ENCODE data around the gene SLC26A1.

SLC26A1 gene

DNA sequence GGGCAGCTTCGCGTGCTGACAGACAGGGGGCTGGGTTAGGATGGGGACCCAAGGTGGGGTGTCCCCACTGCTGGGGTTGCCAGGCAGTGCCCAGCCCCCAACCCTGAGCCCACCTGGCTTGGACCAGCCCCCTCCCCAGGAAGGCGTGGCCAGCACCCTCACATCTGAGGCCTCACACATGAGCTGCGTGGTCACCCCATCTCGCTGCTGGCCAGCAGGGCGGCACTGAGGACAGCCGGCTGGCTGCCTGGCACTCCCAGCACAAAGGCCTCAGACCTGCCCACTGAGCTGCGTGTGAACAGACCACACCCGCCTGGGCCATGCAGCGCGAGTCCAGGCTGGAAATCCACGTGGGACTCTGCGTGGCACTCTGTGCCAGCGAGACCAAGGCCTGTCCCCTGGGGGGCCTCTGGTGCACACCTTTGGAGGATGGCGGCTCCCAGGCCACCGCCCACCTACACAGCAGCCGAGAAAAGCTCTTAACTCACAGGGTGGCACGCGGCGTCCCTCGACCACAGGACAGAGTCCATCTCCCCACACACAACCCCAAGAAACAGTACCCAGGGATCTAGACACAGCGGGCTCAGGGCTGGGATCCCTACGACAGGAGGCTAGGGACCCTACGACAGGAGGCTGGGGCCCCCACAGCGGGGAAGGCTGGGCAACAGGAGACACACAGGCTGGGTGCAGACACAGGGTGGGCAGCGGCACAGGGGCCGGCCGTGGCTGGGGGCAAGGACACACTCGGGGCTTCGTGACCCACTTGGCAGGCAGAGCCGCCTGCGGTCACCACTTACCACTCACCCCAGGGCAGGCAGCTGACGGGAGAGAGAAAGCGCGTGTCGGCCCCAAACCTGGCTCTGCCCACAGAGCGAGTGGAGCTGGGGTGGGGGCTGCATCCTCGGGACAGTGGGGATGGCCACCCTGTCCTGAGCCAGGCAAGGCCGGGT is 29.7 kb downstream of the SLC26A1 start:
- no peak for DNase-seq

DNA sequence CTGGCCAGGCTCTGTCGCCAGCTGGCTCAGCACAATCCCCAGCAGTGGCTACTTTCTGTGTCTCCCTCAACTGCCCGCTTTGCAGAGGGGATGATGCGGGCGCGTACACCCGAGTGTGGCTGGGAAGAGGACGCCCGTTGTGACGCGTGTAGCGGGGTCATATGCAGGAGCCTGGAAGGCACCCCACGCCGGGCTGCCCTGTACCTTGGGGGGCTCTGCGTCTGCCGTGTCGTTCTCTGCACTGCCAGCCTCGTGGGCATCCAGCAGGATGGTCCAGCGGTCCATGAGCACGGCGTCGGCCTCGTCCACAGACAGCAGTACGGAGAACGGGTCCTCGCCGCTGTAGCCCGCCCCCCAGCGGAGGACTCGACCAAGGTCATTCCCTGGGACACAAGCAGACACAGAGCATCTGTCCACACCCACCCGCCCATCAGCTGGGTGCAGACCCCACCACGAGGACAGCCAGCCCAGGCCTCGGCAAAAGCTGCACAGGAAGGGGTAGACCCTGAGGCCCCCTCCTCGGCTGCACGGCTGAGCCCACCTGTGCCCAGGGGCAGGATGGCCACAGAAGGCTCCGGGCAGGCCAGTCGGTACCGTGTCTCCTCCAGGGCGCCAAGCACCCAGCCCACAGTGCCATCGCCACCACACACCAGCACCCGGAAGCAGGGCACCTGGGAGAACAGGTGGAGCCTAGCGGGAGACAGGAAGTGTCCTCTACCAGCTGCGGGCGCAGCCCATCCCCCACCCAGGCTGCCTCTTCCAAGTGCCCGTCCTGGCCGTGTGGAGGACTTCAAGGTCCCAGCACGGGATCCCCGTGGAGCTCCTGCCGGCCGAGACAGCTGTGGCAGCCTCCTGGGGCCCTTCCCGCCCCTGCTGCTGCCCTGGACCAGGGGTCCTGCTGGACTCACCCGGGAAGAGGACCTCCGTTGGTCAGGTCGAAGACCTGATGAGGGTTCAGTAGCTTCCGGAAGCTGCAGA is 30.7 kb downstream of the SLC26A1 start:
- DNase-seq = no peak

DNA sequence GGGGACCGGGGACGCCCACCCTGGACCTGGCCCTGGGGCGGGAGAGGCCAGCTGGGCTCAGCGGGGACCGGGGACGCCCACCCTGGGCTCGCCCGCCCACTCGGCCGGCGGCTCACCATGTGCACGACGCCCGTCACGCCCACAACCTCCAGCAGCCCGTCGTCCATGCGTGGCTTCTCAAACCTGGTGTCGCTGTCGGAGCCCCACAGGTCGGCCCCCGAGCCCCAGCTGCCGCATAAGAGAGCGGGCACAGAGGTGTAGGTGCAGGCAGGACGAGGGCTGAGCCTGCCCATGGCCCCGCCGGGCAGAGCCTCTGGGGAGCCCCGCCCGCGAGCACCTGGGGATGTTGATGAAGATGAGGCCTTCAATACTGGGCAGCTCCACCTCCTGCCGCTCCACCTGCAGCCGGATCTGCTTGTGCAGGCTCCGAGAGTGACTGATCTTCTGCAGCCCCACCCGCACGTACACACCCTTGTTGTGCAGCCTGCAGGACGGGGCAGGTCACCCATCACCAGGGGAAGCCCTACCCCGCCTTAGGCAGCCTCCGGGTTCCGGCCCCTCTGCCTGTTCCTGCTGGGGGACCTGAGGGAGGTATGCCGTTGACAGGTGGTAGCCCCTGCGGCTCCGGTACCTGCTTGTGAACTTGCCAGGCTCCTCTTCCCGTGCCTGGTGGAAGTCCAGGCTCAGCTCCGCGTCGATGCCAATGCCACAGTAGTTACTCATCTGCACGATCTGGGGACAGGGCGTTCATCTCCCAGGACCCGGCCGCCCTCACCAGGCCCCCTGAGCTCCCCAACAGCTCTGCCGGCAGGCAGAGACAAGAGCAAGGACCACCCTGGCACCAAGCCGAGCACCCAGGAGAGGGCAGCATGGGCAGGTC is 31.6 kb downstream of the SLC26A1 start:
- no peak for DNase-seq

GRCh38 chr4:960636-961350 is 32.4 kb downstream of the SLC26A1 start:
- no peak for DNase-seq

- no peak for DNase-seq
Measured at GRCh38 chr4:960140-960635, 33.0 kb downstream of the SLC26A1 start.

- no peak for DNase-seq
Measured at GRCh38 chr4:959338-960139, 33.7 kb downstream of the SLC26A1 start.

DNA sequence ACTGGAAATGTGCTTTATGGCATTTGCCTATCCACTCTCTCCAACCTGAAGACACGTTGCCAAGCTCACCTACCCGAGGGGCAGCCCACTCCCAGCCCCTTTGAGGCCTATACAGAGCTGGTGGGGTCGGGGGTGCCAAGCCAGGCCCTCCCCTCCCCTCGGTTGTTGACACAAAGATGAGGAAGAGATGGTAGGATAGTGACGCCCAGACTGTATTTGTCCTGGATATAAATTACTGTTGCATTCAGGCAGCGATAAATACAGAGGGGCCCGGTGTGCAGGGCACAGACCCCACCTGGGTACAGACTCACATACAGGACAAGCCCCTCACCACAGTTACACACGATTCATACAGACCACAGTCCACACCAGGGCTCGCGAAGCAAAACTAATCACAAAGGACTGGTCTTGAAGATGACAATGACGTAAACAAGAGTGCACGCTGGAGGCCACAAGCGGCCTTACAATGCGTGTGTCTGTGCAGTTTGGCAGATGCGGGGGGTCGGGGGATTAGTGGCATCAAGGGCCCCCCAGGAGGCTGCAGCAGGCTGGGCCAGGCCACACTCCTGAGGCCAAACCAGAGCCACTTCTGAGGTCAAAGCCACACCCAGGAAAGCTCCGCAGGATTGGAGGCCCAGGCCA is 34.4 kb downstream of the SLC26A1 start:
- DNase-seq = no peak

GRCh38 chr4:958314-958665 is 34.9 kb downstream of the SLC26A1 start:
- no peak for DNase-seq

DNA sequence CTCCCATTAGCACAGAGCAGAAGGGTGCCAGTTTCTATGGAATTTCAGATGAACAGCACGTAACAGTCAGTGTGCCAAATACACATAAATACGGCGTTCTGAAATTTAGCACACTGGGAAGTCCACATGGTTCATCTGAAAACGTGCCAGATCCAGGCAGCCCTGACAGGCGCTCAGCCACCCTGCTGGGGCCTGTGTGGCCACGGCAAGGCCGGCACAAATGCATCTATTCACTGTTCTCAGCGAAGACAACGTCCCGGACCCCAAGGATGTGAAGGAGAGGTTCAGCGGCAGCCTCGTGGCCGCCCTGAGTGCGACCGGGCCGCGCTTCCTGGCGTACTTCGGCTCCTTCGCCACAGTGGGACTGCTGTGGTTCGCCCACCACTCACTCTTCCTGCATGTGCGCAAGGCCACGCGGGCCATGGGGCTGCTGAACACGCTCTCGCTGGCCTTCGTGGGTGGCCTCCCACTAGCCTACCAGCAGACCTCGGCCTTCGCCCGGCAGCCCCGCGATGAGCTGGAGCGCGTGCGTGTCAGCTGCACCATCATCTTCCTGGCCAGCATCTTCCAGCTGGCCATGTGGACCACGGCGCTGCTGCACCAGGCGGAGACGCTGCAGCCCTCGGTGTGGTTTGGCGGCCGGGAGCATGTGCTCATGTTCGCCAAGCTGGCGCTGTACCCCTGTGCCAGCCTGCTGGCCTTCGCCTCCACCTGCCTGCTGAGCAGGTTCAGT is 35.5 kb downstream of the SLC26A1 start:
- DNase-seq = no peak

DNA sequence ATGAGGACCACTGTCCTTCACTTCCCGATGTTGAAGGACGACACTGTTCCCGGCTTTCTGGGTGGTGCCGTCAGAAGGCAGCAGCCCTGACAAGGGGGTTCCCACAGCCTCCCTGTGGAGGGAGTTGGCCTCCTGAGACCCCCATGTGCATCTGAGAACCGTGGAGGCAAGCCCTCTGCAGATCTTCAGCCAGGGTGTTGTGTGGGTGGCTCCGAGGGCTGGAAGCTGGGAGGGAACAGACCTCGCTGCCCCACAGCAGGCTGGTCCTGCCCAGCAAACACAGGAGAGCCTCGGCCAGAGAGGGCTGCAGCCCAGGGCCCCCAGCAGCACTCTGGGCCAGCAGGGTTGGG is 36.0 kb downstream of the SLC26A1 start:
- DNase-seq = no peak

GRCh38 chr4:956531-957230 is 36.5 kb downstream of the SLC26A1 start:
- no peak for DNase-seq

DNA sequence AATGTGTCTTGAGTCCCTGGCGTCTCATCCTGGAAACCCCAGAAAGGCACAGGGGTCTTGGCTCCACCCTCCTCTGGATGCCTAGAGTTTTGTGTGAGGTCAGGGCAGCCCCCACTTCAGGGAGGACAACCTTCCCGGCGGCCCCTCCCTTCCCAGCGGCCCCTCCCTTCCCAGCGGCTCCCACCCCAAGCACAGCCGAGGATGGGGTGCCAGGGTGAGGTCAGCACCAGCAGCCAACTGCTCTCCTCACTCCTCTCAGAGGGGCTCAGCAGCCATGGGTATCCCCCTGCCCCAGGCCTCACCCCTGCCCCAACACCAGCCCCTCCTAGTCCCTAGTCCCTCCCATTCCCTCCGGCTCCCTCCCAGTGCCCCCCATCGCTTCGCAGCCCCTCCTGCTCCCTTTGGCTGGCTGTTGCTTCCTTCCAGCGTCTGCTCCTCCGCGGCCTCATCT is 37.2 kb downstream of the SLC26A1 start:
- no peak for DNase-seq

GRCh38 chr4:955161-955921 is 37.9 kb downstream of the SLC26A1 start:
- no peak for DNase-seq

DNA sequence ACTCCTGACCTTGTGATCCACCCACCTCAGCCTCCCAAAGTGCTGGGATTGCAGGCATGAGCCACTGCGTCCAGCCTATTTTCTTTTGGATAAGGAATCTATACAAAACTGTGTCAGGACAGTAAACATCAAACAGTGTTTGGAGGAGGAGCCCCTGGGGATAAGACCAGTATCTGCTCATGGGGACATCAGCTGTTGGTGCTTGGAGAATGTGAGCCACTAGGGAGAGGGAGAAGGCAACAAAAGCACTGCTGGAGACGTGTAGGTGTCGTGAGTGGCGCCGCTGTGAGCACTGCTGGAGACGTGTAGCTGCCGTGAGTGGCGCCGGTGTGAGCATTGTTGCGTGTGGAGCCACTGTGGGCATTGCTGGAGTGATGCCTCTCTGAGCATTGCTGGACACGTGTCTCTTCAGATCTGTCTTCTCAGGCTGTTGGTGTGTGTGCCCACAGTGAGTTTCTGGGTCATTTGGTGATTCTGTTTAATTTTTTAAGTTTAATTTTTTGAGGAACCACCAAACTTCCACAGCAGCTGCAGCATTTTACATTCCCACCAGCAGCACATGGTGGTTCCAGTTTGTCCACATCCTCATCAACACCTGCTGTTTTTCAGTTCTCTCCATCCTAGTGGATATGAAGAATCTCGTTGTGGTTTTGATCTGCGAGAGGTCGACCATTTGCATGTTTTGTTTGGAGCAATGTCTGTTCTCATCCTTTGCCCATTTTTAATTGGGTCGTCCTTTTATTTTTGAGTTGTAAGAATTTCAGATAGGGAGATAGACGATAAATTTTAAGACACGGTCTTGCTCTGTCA is 38.8 kb downstream of the SLC26A1 start:
- DNase-seq = no peak

DNA sequence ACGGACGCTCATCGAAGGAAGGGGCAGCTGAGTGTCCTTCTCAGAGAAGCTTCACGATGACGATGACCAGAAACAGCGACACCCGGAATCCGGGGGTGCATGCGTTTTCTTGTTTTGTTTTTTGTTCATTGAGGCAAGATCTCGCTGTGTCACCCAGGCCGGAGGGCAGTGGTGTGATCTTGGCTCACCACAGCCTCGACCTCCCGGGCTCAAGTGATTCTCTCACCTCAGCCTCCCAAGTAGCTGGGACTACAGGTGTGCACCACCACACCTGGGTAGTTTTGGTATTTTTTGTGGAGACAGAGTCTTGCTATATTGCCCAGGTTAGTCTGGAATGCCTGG is 39.7 kb downstream of the SLC26A1 start:
- no peak for DNase-seq

GRCh38 chr4:952881-953573 is 40.2 kb downstream of the SLC26A1 start:
- no peak for DNase-seq
